Measurements from ENCODE around the gene MRPL41.

DNA sequence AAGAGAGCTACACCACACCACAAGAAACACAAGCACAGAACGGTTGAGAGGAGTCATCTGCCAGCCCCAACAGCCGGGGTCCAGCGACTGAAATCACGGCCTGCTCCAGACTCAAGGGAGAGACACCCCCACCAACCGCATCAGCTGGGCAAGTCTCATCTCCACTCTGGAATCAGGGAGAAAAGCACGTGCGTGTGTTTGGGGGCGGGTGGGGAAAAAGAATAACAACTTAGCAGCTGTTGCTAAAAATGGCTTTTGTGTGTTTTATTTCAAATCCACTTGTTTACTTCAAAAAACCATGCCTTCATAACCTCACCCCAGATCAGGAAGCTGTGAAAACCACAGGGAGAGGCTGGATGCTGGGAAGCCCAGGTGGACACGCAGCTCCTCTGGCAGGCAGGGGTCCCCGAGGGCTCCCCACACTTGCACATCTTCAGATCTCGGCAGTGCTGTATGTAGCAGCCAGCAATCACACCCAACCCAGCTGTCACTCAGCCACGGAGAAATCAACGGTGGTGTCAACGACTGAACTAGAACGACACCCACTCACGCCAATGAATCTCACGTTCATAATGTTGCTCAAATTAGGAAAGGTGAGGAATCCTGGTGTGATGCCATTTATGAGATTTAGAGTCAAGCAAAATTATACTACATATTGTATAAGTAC lies 20.4 kb upstream of the MRPL41 start:
- TF ChIP-seq, protein P1, sequence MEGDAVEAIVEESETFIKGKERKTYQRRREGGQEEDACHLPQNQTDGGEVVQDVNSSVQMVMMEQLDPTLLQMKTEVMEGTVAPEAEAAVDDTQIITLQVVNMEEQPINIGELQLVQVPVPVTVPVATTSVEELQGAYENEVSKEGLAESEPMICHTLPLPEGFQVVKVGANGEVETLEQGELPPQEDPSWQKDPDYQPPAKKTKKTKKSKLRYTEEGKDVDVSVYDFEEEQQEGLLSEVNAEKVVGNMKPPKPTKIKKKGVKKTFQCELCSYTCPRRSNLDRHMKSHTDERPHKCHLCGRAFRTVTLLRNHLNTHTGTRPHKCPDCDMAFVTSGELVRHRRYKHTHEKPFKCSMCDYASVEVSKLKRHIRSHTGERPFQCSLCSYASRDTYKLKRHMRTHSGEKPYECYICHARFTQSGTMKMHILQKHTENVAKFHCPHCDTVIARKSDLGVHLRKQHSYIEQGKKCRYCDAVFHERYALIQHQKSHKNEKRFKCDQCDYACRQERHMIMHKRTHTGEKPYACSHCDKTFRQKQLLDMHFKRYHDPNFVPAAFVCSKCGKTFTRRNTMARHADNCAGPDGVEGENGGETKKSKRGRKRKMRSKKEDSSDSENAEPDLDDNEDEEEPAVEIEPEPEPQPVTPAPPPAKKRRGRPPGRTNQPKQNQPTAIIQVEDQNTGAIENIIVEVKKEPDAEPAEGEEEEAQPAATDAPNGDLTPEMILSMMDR (IDR thresholded peaks at IDR 0.05) = no peak
- TF ChIP-seq POLR2AphosphoS5 (IDR thresholded peaks at IDR 0.05) = no peak
- no peak for TF ChIP-seq POLR2A (IDR thresholded peaks at IDR 0.05)
